ENCODE measurements around the gene CHRND.
A peak's percentile ranks its signal among the peaks of the same experiment; 100 is the strongest.

CHRND gene

DNA sequence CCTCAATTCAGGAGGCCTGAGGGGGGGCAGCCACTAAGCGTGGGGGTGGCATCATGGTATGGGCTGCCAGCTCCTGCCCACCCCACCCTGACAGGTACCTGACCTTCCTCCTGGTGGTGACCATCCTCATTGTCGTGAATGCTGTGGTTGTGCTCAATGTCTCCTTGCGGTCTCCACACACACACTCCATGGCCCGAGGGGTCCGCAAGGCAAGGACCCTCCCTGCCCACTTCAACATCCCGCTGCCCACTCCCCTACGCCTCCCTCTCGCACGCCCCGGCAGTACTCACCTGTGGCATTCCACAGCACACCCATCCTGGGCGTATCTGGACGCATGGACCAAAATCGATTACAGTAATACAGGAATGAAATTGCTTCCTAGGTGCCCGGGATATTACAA, 17.5 kb downstream of the CHRND start:
- Histone ChIP-seq H2BK120ac (ENCODE audit: low read depth, low read length) (no peak overlapping the region), H3K36me3 (replicated peaks in 1 of 2; ENCODE audit: control insufficient read depth in 2 of 2, insufficient read depth in 2 of 2, low read length in 2 of 2) (peaks cover 13 to 35% of the 10 kb centered on the region in 2 donors), H2AK5ac (ENCODE audit: low read depth, low read length) (no peak overlapping the region), H3K79me1 (ENCODE audit: low read depth, low read length) (peaks cover 6% of the 10 kb centered on the region), H3K18ac (ENCODE audit: low read length) (no peak overlapping the region), H4K91ac (ENCODE audit: low read depth, low read length, poor library complexity) (no peak overlapping the region), H2AFZ (ENCODE audit: low read length) (no peak overlapping the region), H4K8ac (ENCODE audit: low read depth, low read length) (no peak overlapping the region), H3K4me1 (ENCODE audit: control insufficient read depth in 2 of 2, insufficient read depth in 1 of 2, low read depth in 1 of 2, low read length in 2 of 2) (peaks cover 6 to 12% of the 10 kb centered on the region in 2 donors), H3K4me2 (ENCODE audit: insufficient read depth, low read length, poor library complexity, severe bottlenecking) (no peak overlapping the region), H3K27me3 (ENCODE audit: control insufficient read depth in 3 of 3, insufficient read depth in 3 of 3, low read depth in 1 of 3, low read length in 3 of 3) (no peaks in the 10 kb centered on the region), H3K4ac (ENCODE audit: low read length) (no peak overlapping the region), H3K4me3 (ENCODE audit: low read length in 2 of 2) (peak overlapping the region in 1 of 2 donors; percentile 41), H3K23ac (ENCODE audit: low read depth, low read length, poor library complexity) (peak overlapping the region; percentile 47), H2BK15ac (ENCODE audit: low read length) (no peak overlapping the region), H3K9ac (ENCODE audit: low read depth, low read length, poor library complexity) (no peak overlapping the region), H2BK5ac (ENCODE audit: low read length) (no peak overlapping the region), H2BK12ac (ENCODE audit: low read length) (no peak overlapping the region), H3K14ac (ENCODE audit: low read length) (no peak overlapping the region), H3K9me3 (replicated peaks in 1 of 2; ENCODE audit: control insufficient read depth in 2 of 2, insufficient read depth in 1 of 2, low read depth in 1 of 2, low read length in 2 of 2) (peaks cover 0 to 11% of the 10 kb centered on the region in 2 donors), H3K27ac (replicated peaks; ENCODE audit: low read length) (no peak overlapping the region)
- WGBS, 2 donors (ENCODE audit: extremely low coverage in 2 of 2, insufficient read length in 2 of 2, insufficient replicate concordance in 1 of 2): no CpG with 5 or more reads among the region's 14 CpGs
- no peak for DNase-seq (ENCODE audit: low spot score)

DNA sequence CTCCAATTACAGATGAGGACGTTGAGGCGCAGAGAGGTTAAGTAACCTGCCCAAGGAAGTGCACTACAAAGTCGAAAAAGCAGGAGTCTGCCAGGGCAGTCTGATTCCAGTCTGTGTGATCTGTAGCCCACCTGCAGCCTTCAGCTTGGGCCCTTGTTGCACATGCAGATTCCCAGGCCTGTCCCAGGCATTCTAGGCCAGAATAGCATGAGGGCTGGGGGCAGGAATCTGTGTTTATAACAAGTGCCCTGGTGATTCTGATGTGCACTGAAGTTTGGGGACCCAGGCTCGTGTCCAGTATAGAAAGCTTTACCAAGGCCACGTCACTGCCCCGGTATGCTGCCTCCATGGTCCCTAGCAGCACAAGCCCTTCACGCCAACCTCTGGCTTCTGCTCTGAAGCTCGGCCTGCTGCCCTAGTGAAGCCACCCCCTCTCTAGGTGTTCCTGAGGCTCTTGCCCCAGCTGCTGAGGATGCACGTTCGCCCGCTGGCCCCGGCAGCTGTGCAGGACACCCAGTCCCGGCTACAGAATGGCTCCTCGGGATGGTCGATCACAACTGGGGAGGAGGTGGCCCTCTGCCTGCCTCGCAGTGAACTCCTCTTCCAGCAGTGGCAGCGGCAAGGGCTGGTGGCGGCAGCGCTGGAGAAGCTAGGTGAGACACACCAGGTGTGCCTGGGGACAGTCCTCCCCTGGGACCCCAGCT, 18.1 kb downstream of the CHRND start:
- Histone ChIP-seq H2BK12ac (ENCODE audit: low read length) (no peak overlapping the region), H3K18ac (ENCODE audit: low read length) (peak overlapping the region; percentile 73), H2AK5ac (ENCODE audit: low read depth, low read length) (no peak overlapping the region), H3K36me3 (replicated peaks in 1 of 2; ENCODE audit: control insufficient read depth in 2 of 2, insufficient read depth in 2 of 2, low read length in 2 of 2) (peaks cover 13 to 39% of the 10 kb centered on the region in 2 donors), H3K9me3 (replicated peaks in 1 of 2; ENCODE audit: control insufficient read depth in 2 of 2, insufficient read depth in 1 of 2, low read depth in 1 of 2, low read length in 2 of 2) (peaks cover 0 to 17% of the 10 kb centered on the region in 2 donors), H3K4ac (ENCODE audit: low read length) (no peak overlapping the region), H3K9ac (ENCODE audit: low read depth, low read length, poor library complexity) (no peak overlapping the region), H4K8ac (ENCODE audit: low read depth, low read length) (no peak overlapping the region), H3K14ac (ENCODE audit: low read length) (peak overlapping the region; percentile 92), H4K91ac (ENCODE audit: low read depth, low read length, poor library complexity) (no peak overlapping the region), H3K4me2 (ENCODE audit: insufficient read depth, low read length, poor library complexity, severe bottlenecking) (no peak overlapping the region), H2BK5ac (ENCODE audit: low read length) (no peak overlapping the region), H3K27me3 (ENCODE audit: control insufficient read depth in 3 of 3, insufficient read depth in 3 of 3, low read depth in 1 of 3, low read length in 3 of 3) (no peaks in the 10 kb centered on the region), H3K27ac (replicated peaks; ENCODE audit: low read length) (no peak overlapping the region), H3K23ac (ENCODE audit: low read depth, low read length, poor library complexity) (peak overlapping the region; percentile 10), H3K4me1 (ENCODE audit: control insufficient read depth in 2 of 2, insufficient read depth in 1 of 2, low read depth in 1 of 2, low read length in 2 of 2) (peaks cover 6 to 9% of the 10 kb centered on the region in 2 donors), H2BK120ac (ENCODE audit: low read depth, low read length) (peak overlapping the region; percentile 53), H2BK15ac (ENCODE audit: low read length) (no peak overlapping the region), H3K4me3 (ENCODE audit: low read length in 2 of 2) (no peak overlapping the region), H3K79me1 (ENCODE audit: low read depth, low read length) (peaks cover 6% of the 10 kb centered on the region), H2AFZ (ENCODE audit: low read length) (no peak overlapping the region)
- no CpG with 5 or more reads among the region's 19 CpGs for WGBS, 2 donors (ENCODE audit: extremely low coverage in 2 of 2, insufficient read length in 2 of 2, insufficient replicate concordance in 1 of 2)
- no peak for DNase-seq (ENCODE audit: low spot score)

DNA sequence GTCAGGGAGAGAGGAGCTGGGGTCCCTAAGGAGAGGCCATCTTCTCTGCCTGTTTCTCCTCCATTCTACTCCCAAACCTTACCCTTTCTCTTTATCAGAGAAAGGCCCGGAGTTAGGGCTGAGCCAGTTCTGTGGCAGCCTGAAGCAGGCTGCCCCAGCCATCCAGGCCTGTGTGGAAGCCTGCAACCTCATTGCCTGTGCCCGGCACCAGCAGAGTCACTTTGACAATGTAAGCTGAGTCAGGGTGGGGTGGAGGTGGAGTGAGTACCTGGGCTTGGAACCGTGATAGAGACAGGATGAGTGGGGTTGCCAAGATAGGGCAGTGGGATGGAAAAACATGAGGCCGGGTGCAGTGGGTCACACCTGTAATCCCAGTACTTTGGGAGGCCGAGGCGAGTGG, 18.7 kb downstream of the CHRND start:
- no peak overlapping the region for H3K4me3 ChIP-seq (ENCODE audit: low read length in 2 of 2)
- H3K79me1 ChIP-seq (ENCODE audit: low read depth, low read length): peaks cover 6% of the 10 kb centered on the region
- no peak overlapping the region for H2BK120ac ChIP-seq (ENCODE audit: low read depth, low read length)
- H3K9me3 ChIP-seq (replicated peaks in 1 of 2; ENCODE audit: control insufficient read depth in 2 of 2, insufficient read depth in 1 of 2, low read depth in 1 of 2, low read length in 2 of 2): peaks cover 0 to 19% of the 10 kb centered on the region in 2 donors
- no peak for DNase-seq (ENCODE audit: low spot score)
- peaks cover 13 to 39% of the 10 kb centered on the region in 2 donors for H3K36me3 ChIP-seq (replicated peaks in 1 of 2; ENCODE audit: control insufficient read depth in 2 of 2, insufficient read depth in 2 of 2, low read length in 2 of 2)
- no peak overlapping the region for H3K9ac ChIP-seq (ENCODE audit: low read depth, low read length, poor library complexity)
- H2AFZ ChIP-seq (ENCODE audit: low read length): no peak overlapping the region
- H3K4me1 ChIP-seq (ENCODE audit: control insufficient read depth in 2 of 2, insufficient read depth in 1 of 2, low read depth in 1 of 2, low read length in 2 of 2): peaks cover 0 to 4% of the 10 kb centered on the region in 2 donors
- no peak overlapping the region for H2BK12ac ChIP-seq (ENCODE audit: low read length)
- no peak overlapping the region for H2AK5ac ChIP-seq (ENCODE audit: low read depth, low read length)
- peak overlapping the region; percentile 92 for H3K14ac ChIP-seq (ENCODE audit: low read length)
- no peaks in the 10 kb centered on the region for H3K27me3 ChIP-seq (ENCODE audit: control insufficient read depth in 3 of 3, insufficient read depth in 3 of 3, low read depth in 1 of 3, low read length in 3 of 3)
- WGBS, 2 donors (ENCODE audit: extremely low coverage in 2 of 2, insufficient read length in 2 of 2, insufficient replicate concordance in 1 of 2): no CpG with 5 or more reads among the region's 6 CpGs
- H3K4me2 ChIP-seq (ENCODE audit: insufficient read depth, low read length, poor library complexity, severe bottlenecking): no peak overlapping the region
- no peak overlapping the region for H2BK15ac ChIP-seq (ENCODE audit: low read length)
- H2BK5ac ChIP-seq (ENCODE audit: low read length): no peak overlapping the region
- no peak overlapping the region for H4K91ac ChIP-seq (ENCODE audit: low read depth, low read length, poor library complexity)
- no peak overlapping the region for H3K27ac ChIP-seq (replicated peaks; ENCODE audit: low read length)
- no peak overlapping the region for H4K8ac ChIP-seq (ENCODE audit: low read depth, low read length)
- no peak overlapping the region for H3K23ac ChIP-seq (ENCODE audit: low read depth, low read length, poor library complexity)
- no peak overlapping the region for H3K18ac ChIP-seq (ENCODE audit: low read length)
- no peak overlapping the region for H3K4ac ChIP-seq (ENCODE audit: low read length)

DNA sequence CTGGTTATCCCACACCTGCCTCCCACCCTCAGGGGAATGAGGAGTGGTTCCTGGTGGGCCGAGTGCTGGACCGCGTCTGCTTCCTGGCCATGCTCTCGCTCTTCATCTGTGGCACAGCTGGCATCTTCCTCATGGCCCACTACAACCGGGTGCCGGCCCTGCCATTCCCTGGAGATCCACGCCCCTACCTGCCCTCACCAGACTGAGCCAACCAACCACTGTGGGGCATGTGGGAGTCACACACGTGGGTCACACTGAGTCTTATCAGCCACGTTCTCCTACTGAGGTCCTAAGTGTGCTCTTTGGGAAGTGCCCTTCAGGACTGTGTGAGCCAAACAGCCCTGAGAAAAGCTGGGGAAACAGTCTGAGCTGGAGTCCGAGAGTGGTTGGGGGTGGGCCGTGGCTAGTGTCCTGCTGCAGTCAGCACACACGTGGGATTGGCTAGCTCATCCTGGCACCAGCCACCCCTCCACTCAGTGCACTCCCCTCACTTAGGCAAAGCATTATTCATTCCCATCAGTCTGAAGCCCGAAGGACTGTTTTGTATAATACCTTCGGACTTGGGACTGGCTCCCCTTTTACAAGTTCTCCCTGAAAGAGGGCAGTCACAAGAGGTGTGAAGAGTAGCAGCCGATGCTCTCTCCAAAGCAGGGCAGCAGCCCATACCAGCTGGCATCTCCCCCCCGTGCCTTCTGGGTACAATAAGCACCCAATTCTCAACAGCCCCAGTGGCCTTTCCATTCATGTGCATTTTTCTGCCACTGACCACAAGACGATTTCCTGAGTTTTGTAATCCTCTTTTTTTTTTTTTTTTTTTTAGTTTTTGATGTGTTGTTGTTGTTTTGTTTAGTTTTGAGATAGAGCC, 19.8 kb downstream of the CHRND start:
- H3K4me2 ChIP-seq (ENCODE audit: insufficient read depth, low read length, poor library complexity, severe bottlenecking): no peak overlapping the region
- H3K14ac ChIP-seq (ENCODE audit: low read length): no peak overlapping the region
- peak overlapping the region; percentile 56 for H2BK5ac ChIP-seq (ENCODE audit: low read length)
- no peak overlapping the region for H3K4ac ChIP-seq (ENCODE audit: low read length)
- H2BK120ac ChIP-seq (ENCODE audit: low read depth, low read length): no peak overlapping the region
- H3K27ac ChIP-seq (replicated peaks; ENCODE audit: low read length): no peak overlapping the region
- H3K36me3 ChIP-seq (replicated peaks in 1 of 2; ENCODE audit: control insufficient read depth in 2 of 2, insufficient read depth in 2 of 2, low read length in 2 of 2): peaks cover 13 to 39% of the 10 kb centered on the region in 2 donors
- DNase-seq (ENCODE audit: low spot score): no peak
- peaks cover 0 to 19% of the 10 kb centered on the region in 2 donors for H3K9me3 ChIP-seq (replicated peaks in 1 of 2; ENCODE audit: control insufficient read depth in 2 of 2, insufficient read depth in 1 of 2, low read depth in 1 of 2, low read length in 2 of 2)
- H2AK5ac ChIP-seq (ENCODE audit: low read depth, low read length): no peak overlapping the region
- no peak overlapping the region for H4K91ac ChIP-seq (ENCODE audit: low read depth, low read length, poor library complexity)
- peak overlapping the region in 1 of 2 donors; percentile 26 for H3K4me3 ChIP-seq (ENCODE audit: low read length in 2 of 2)
- peak overlapping the region; percentile 34 for H3K23ac ChIP-seq (ENCODE audit: low read depth, low read length, poor library complexity)
- peak overlapping the region; percentile 27 for H4K8ac ChIP-seq (ENCODE audit: low read depth, low read length)
- H2BK12ac ChIP-seq (ENCODE audit: low read length): no peak overlapping the region
- peak overlapping the region; percentile 3 for H3K9ac ChIP-seq (ENCODE audit: low read depth, low read length, poor library complexity)
- no peaks in the 10 kb centered on the region for H3K27me3 ChIP-seq (ENCODE audit: control insufficient read depth in 3 of 3, insufficient read depth in 3 of 3, low read depth in 1 of 3, low read length in 3 of 3)
- peaks cover 6% of the 10 kb centered on the region for H3K79me1 ChIP-seq (ENCODE audit: low read depth, low read length)
- peaks cover 0 to 1% of the 10 kb centered on the region in 2 donors for H3K4me1 ChIP-seq (ENCODE audit: control insufficient read depth in 2 of 2, insufficient read depth in 1 of 2, low read depth in 1 of 2, low read length in 2 of 2)
- no peak overlapping the region for H2AFZ ChIP-seq (ENCODE audit: low read length)
- no CpG with 5 or more reads among the region's 17 CpGs for WGBS, 2 donors (ENCODE audit: extremely low coverage in 2 of 2, insufficient read length in 2 of 2, insufficient replicate concordance in 1 of 2)
- H2BK15ac ChIP-seq (ENCODE audit: low read length): no peak overlapping the region
- peak overlapping the region; percentile 40 for H3K18ac ChIP-seq (ENCODE audit: low read length)

Data from neuronal stem cell (in vitro differentiated cells).